Nephron (organoid): ENCODE measurements around the gene MICAL3.
A peak's percentile ranks its signal among the peaks of the same experiment; 100 is the strongest.

Source experiments
- H3K27ac Mint-ChIP-seq, 3 experiments: 2 replicates each; pipeline ENCODE4 v1.8.0; 2020; ENCODE audit warnings: mixed read lengths in 3 of 3, mild to moderate bottlenecking in 2 of 3, moderate library complexity in 1 of 3
- H3K27me3 Mint-ChIP-seq: 2 replicates; pipeline ENCODE4 v1.8.0; 2021; ENCODE audit warnings: low read depth, mild to moderate bottlenecking, moderate library complexity, mixed read lengths
- H3K36me3 Mint-ChIP-seq: 2 replicates; pipeline ENCODE4 v1.8.0; 2020; ENCODE audit warnings: low read depth, mixed read lengths
- H3K4me1 Mint-ChIP-seq: 2 replicates; pipeline ENCODE4 v1.8.0; 2020; ENCODE audit warnings: mixed read lengths
- H3K4me3 Mint-ChIP-seq, 3 experiments: 2 replicates each; pipeline ENCODE4 v1.8.0; 2020; ENCODE audit warnings: mild to moderate bottlenecking in 3 of 3, mixed read lengths in 3 of 3, moderate library complexity in 2 of 3
- H3K9me3 Mint-ChIP-seq: 2 replicates; pipeline ENCODE4 v1.8.0; 2020; ENCODE audit warnings: mixed read lengths
- CTCF ChIP-seq, 3 experiments: fragments of 200-600 bp; sonication (generic); IDR thresholded peaks; one replicate each; pipeline ENCODE4 v1.5.0; 2021; ENCODE audit warnings: antibody characterized with exemption in 3 of 3; ENCODE audit not compliant: unreplicated experiment in 3 of 3

The MICAL3 gene

GRCh38 chr22:17784776-17785175, 239.6 kb downstream of the MICAL3 start:
- peaks cover 8% of the 10 kb centered on the region for H3K27me3 Mint-ChIP-seq
- H3K4me1 Mint-ChIP-seq: peaks cover 33% of the 10 kb centered on the region
- H3K4me3 Mint-ChIP-seq: no peak overlapping the region
- no peaks in the 10 kb centered on the region for H3K9me3 Mint-ChIP-seq
- no peak overlapping the region for H3K27ac Mint-ChIP-seq
- no peaks in the 10 kb centered on the region for H3K36me3 Mint-ChIP-seq
- TF ChIP-seq CTCF (IDR thresholded peaks at IDR 0.05; ENCODE audit: unreplicated experiment in 3 of 3): no peak

GRCh38 chr22:17783773-17784480, 240.4 kb downstream of the MICAL3 start:
- Mint-ChIP-seq H3K27me3 (peaks cover 10% of the 10 kb centered on the region), H3K27ac (no peak overlapping the region), H3K36me3 (no peaks in the 10 kb centered on the region), H3K9me3 (no peaks in the 10 kb centered on the region), H3K4me3 (no peak overlapping the region), H3K4me1 (peaks cover 33% of the 10 kb centered on the region)
- no peak for TF ChIP-seq CTCF (IDR thresholded peaks at IDR 0.05; ENCODE audit: unreplicated experiment in 3 of 3)

GRCh38 chr22:17783312-17783711, 241.0 kb downstream of the MICAL3 start:
- H3K36me3 Mint-ChIP-seq: no peaks in the 10 kb centered on the region
- H3K27ac Mint-ChIP-seq: peak overlapping the region in 1 of 3 experiments; percentile 38
- H3K9me3 Mint-ChIP-seq: no peaks in the 10 kb centered on the region
- H3K27me3 Mint-ChIP-seq: peaks cover 11% of the 10 kb centered on the region
- H3K4me1 Mint-ChIP-seq: peaks cover 33% of the 10 kb centered on the region
- no peak for TF ChIP-seq CTCF (IDR thresholded peaks at IDR 0.05; ENCODE audit: unreplicated experiment in 3 of 3)
- H3K4me3 Mint-ChIP-seq: no peak overlapping the region

- TF ChIP-seq CTCF (IDR thresholded peaks at IDR 0.05; ENCODE audit: unreplicated experiment in 3 of 3): no peak
- Mint-ChIP-seq H3K36me3 (no peaks in the 10 kb centered on the region), H3K4me1 (peaks cover 33% of the 10 kb centered on the region), H3K4me3 (no peak overlapping the region), H3K27ac (no peak overlapping the region), H3K9me3 (no peaks in the 10 kb centered on the region), H3K27me3 (peaks cover 11% of the 10 kb centered on the region)
Observed at GRCh38 chr22:17782621-17783020, 241.7 kb downstream of the MICAL3 start.

- no peaks in the 10 kb centered on the region for H3K36me3 Mint-ChIP-seq
- H3K4me1 Mint-ChIP-seq: peaks cover 29% of the 10 kb centered on the region
- no peak overlapping the region for H3K4me3 Mint-ChIP-seq
- H3K27ac Mint-ChIP-seq: no peak overlapping the region
- TF ChIP-seq CTCF (IDR thresholded peaks at IDR 0.05; ENCODE audit: unreplicated experiment in 3 of 3): no peak
- no peaks in the 10 kb centered on the region for H3K9me3 Mint-ChIP-seq
- peaks cover 13% of the 10 kb centered on the region for H3K27me3 Mint-ChIP-seq
Observed at GRCh38 chr22:17782158-17782557, 242.2 kb downstream of the MICAL3 start.
